Measurements from ENCODE around the gene KLHL29. TPM values are rescaled to one million over a fixed set of nuclear protein-coding genes. Genes with fewer than 3 reads are reported as not detected.

Gene KLHL29
- total and polyA plus RNA-seq, 2 experiments from 2014 or later, result 3.8 to 9.9 TPM

- Histone ChIP-seq H3K4me2 (no peak overlapping the region), H3K27ac (no peak overlapping the region), H3K9me3 (ENCODE audit: low read depth) (no peaks in the 10 kb centered on the region), H3K27me3 (no peaks in the 10 kb centered on the region), H4K20me1 (ENCODE audit: insufficient read depth, poor library complexity, severe bottlenecking) (no peaks in the 10 kb centered on the region), H3K79me2 (no peaks in the 10 kb centered on the region), H3K4me3 (no peak overlapping the region), H3K4me1 (ENCODE audit: insufficient read depth) (peaks cover 7% of the 10 kb centered on the region), H2AFZ (no peak overlapping the region), H3K9me2 (replicated peaks; ENCODE audit: insufficient read depth) (no peaks in the 10 kb centered on the region), H3K36me3 (replicated peaks; ENCODE audit: insufficient read depth, low read depth) (no peaks in the 10 kb centered on the region)
- DNase-seq (ENCODE audit: low spot score), result no peak
- TF ChIP-seq EZH2 (IDR thresholded peaks at IDR 0.05; ENCODE audit: borderline replicate concordance), result no peak
- 61% methylated on average over 4 of the region's 4 CpGs for WGBS (ENCODE audit: low lambda C conversion rate, missing lambda C conversion rate)
Observed at GRCh38 chr2:23493846-23494245, 108.9 kb downstream of the KLHL29 start.

GRCh38 chr2:23494286-23494685 is 109.3 kb downstream of the KLHL29 start:
- Histone ChIP-seq H3K79me2 (no peaks in the 10 kb centered on the region), H3K4me3 (no peak overlapping the region), H3K27ac (no peak overlapping the region), H3K36me3 (replicated peaks; ENCODE audit: insufficient read depth, low read depth) (no peaks in the 10 kb centered on the region), H4K20me1 (ENCODE audit: insufficient read depth, poor library complexity, severe bottlenecking) (no peaks in the 10 kb centered on the region), H3K9me2 (replicated peaks; ENCODE audit: insufficient read depth) (no peaks in the 10 kb centered on the region), H3K4me1 (ENCODE audit: insufficient read depth) (peaks cover 7% of the 10 kb centered on the region), H3K27me3 (no peaks in the 10 kb centered on the region), H3K9me3 (ENCODE audit: low read depth) (no peaks in the 10 kb centered on the region), H3K4me2 (no peak overlapping the region), H2AFZ (no peak overlapping the region)
- 77% methylated on average over 8 of the region's 8 CpGs for WGBS (ENCODE audit: low lambda C conversion rate, missing lambda C conversion rate)
- no peak for DNase-seq (ENCODE audit: low spot score)
- TF ChIP-seq EZH2 (IDR thresholded peaks at IDR 0.05; ENCODE audit: borderline replicate concordance) (no peak), EZH2phosphoT487 (IDR thresholded peaks at IDR 0.05; ENCODE audit: low read depth, severe bottlenecking, unreplicated experiment) (no peak), CTCF (IDR thresholded peaks at IDR 0.05; ENCODE audit: poor library complexity) (no peak)

- DNase-seq (ENCODE audit: low spot score), result no peak
- H3K9me2 ChIP-seq (replicated peaks; ENCODE audit: insufficient read depth), result no peaks in the 10 kb centered on the region
- no peak overlapping the region for H3K4me3 ChIP-seq
- TF ChIP-seq EZH2 (IDR thresholded peaks at IDR 0.05; ENCODE audit: borderline replicate concordance) (no peak), EZH2phosphoT487 (IDR thresholded peaks at IDR 0.05; ENCODE audit: low read depth, severe bottlenecking, unreplicated experiment) (no peak), CTCF (IDR thresholded peaks at IDR 0.05; ENCODE audit: poor library complexity) (no peak)
- no peaks in the 10 kb centered on the region for H3K27me3 ChIP-seq
- no peak overlapping the region for H3K27ac ChIP-seq
- H2AFZ ChIP-seq, result no peak overlapping the region
- no peaks in the 10 kb centered on the region for H4K20me1 ChIP-seq (ENCODE audit: insufficient read depth, poor library complexity, severe bottlenecking)
- H3K79me2 ChIP-seq, result no peaks in the 10 kb centered on the region
- H3K9me3 ChIP-seq (ENCODE audit: low read depth), result no peaks in the 10 kb centered on the region
- H3K4me2 ChIP-seq, result no peak overlapping the region
- H3K36me3 ChIP-seq (replicated peaks; ENCODE audit: insufficient read depth, low read depth), result no peaks in the 10 kb centered on the region
- H3K4me1 ChIP-seq (ENCODE audit: insufficient read depth), result peaks cover 7% of the 10 kb centered on the region
- WGBS (ENCODE audit: low lambda C conversion rate, missing lambda C conversion rate), result 93% methylated on average over 19 of the region's 19 CpGs
Observed at GRCh38 chr2:23495661-23496114, 110.7 kb downstream of the KLHL29 start.

GRCh38 chr2:23496456-23496855 is 111.5 kb downstream of the KLHL29 start:
- no peaks in the 10 kb centered on the region for H4K20me1 ChIP-seq (ENCODE audit: insufficient read depth, poor library complexity, severe bottlenecking)
- no peak for DNase-seq (ENCODE audit: low spot score)
- no peaks in the 10 kb centered on the region for H3K9me2 ChIP-seq (replicated peaks; ENCODE audit: insufficient read depth)
- no peaks in the 10 kb centered on the region for H3K27me3 ChIP-seq
- TF ChIP-seq EZH2phosphoT487 (IDR thresholded peaks at IDR 0.05; ENCODE audit: low read depth, severe bottlenecking, unreplicated experiment), result no peak
- no peak for TF ChIP-seq CTCF (IDR thresholded peaks at IDR 0.05; ENCODE audit: poor library complexity)
- TF ChIP-seq EZH2 (IDR thresholded peaks at IDR 0.05; ENCODE audit: borderline replicate concordance), result no peak
- H2AFZ ChIP-seq, result no peak overlapping the region
- 92% methylated on average over 2 of the region's 5 CpGs for WGBS (ENCODE audit: low lambda C conversion rate, missing lambda C conversion rate)
- no peak overlapping the region for H3K4me3 ChIP-seq
- H3K27ac ChIP-seq, result no peak overlapping the region
- no peaks in the 10 kb centered on the region for H3K79me2 ChIP-seq
- peaks cover 7% of the 10 kb centered on the region for H3K4me1 ChIP-seq (ENCODE audit: insufficient read depth)
- H3K4me2 ChIP-seq, result no peak overlapping the region
- H3K36me3 ChIP-seq (replicated peaks; ENCODE audit: insufficient read depth, low read depth), result no peaks in the 10 kb centered on the region
- H3K9me3 ChIP-seq (ENCODE audit: low read depth), result no peaks in the 10 kb centered on the region

Data from hepatocyte (in vitro differentiated cells).